ENCODE data around the gene SRPK2.

DNA sequence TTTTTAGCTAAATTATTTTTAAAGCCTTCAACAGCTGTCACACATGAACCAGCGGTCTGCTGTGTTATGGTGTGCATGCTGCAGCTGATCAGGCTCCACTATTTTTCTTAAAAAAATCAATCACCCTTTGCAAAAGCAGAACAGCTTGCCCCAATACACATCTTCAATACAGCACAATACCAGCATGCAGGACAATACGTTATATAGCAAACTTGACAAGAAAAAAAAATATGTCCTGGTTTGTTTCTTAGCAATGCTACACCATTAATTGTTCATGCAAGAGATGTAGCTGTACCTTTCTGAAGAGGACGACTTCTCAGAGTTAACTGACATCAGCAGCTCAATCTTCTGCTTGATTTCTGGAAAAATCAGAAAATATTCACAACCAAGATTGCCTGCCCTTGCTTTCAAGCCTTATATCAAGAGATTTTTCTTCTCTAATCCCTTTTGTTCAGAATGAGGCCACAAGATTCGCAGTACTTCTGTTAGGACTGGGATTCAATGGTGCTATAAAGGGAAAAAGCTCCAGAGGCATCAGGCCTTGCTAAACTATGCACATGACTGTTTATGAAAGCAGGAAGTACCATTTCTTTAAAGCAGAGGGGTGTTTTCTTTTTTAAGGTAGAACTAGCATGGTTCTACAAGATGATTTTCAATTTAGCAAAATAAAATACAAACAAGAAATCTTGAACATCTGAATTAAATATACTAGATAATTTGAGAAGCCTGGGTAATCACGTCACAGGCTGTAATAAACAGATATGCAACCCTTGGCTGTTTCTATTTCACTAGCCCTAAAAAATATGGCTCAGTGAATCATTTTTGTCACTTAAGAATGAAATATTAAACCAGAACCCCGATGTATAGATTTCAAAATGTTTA is 120.0 kb downstream of the SRPK2 start:
- TF ChIP-seq, protein P1, sequence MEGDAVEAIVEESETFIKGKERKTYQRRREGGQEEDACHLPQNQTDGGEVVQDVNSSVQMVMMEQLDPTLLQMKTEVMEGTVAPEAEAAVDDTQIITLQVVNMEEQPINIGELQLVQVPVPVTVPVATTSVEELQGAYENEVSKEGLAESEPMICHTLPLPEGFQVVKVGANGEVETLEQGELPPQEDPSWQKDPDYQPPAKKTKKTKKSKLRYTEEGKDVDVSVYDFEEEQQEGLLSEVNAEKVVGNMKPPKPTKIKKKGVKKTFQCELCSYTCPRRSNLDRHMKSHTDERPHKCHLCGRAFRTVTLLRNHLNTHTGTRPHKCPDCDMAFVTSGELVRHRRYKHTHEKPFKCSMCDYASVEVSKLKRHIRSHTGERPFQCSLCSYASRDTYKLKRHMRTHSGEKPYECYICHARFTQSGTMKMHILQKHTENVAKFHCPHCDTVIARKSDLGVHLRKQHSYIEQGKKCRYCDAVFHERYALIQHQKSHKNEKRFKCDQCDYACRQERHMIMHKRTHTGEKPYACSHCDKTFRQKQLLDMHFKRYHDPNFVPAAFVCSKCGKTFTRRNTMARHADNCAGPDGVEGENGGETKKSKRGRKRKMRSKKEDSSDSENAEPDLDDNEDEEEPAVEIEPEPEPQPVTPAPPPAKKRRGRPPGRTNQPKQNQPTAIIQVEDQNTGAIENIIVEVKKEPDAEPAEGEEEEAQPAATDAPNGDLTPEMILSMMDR (IDR thresholded peaks at IDR 0.05) = no peak
- TF ChIP-seq EP300 (IDR thresholded peaks at IDR 0.05) (no peak), POLR2A (IDR thresholded peaks at IDR 0.05) (no peak)

Measured in ovary (tissue), 3 donors.